ENCODE data around the gene GADL1. TPM values are rescaled to one million over a fixed set of nuclear protein-coding genes. Genes with fewer than 3 reads are reported as not detected.

Gene GADL1
- total RNA-seq, 1 donor from 2014 or later = not detected

DNA sequence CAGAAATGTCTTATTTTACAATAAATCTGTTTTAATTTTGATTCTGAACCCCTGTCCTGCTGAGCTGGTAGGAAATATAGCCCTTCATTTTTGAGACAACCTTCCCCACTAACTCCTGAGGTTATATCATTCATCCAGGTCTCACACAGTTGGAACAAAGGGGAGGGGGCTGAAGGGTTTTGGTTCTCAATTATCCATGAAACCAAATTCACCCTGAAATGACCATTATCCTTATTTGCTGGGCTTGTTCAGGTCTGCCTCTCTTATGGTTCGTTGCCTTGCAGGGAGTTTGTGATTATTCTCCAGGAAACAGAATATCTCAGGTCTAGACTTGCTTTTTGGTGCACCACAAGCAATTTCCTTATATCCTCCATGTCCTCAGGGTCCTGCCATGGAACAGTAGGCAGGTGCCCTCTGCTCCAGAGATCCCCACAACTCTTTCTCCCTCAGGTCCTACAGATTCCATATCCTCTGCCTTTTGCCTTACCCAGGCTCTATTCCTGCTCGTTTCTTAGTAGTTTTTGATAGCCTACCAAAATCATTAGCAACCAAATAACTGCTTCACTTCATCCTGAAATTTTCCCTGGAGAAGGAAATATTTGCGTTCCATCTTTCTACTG, 193.6 kb downstream of the GADL1 start:
- DNase-seq (no peak), ATAC-seq (no peak)
- Histone ChIP-seq H3K27ac (no peak overlapping the region), H3K9me3 (no peaks in the 10 kb centered on the region), H3K36me3 (peaks cover 22% of the 10 kb centered on the region), H3K4me3 (no peak overlapping the region), H3K27me3 (no peaks in the 10 kb centered on the region), H3K4me1 (no peaks in the 10 kb centered on the region)
- intact Hi-C loops (cut with DNase I) = no loop called here
- TF ChIP-seq, protein P1, sequence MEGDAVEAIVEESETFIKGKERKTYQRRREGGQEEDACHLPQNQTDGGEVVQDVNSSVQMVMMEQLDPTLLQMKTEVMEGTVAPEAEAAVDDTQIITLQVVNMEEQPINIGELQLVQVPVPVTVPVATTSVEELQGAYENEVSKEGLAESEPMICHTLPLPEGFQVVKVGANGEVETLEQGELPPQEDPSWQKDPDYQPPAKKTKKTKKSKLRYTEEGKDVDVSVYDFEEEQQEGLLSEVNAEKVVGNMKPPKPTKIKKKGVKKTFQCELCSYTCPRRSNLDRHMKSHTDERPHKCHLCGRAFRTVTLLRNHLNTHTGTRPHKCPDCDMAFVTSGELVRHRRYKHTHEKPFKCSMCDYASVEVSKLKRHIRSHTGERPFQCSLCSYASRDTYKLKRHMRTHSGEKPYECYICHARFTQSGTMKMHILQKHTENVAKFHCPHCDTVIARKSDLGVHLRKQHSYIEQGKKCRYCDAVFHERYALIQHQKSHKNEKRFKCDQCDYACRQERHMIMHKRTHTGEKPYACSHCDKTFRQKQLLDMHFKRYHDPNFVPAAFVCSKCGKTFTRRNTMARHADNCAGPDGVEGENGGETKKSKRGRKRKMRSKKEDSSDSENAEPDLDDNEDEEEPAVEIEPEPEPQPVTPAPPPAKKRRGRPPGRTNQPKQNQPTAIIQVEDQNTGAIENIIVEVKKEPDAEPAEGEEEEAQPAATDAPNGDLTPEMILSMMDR (IDR thresholded peaks at IDR 0.05) = no peak

DNA sequence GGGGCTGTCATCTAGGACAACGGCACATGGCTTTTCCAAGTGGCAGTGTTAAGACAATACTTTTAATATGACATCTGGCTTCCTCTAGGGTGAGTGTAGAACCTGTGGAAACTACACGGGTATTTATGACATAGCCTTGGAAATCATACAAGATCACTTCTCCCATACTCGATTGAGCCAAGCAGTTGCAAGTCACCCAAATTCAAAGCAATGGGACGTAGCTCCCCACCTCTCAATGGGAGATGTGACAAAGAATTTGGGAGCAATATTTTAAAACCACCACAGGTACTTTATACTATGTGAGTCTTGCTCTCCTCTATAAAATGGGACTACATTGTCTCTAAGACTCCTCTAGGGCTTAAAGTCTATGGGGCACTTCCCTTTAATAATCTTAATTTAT, 194.5 kb downstream of the GADL1 start:
- Histone ChIP-seq H3K36me3 (peaks cover 31% of the 10 kb centered on the region), H3K27me3 (no peaks in the 10 kb centered on the region), H3K9me3 (no peaks in the 10 kb centered on the region), H3K4me3 (no peak overlapping the region), H3K4me1 (no peaks in the 10 kb centered on the region), H3K27ac (no peak overlapping the region)
- intact Hi-C loops (cut with DNase I) = loop anchor here (10.0 kb wide), 1 partner anchor 585 kb away; no protein-coding TSS in a partner anchor
- ATAC-seq = no peak
- DNase-seq = no peak
- TF ChIP-seq, protein P1 (IDR thresholded peaks at IDR 0.05) = no peak

DNA sequence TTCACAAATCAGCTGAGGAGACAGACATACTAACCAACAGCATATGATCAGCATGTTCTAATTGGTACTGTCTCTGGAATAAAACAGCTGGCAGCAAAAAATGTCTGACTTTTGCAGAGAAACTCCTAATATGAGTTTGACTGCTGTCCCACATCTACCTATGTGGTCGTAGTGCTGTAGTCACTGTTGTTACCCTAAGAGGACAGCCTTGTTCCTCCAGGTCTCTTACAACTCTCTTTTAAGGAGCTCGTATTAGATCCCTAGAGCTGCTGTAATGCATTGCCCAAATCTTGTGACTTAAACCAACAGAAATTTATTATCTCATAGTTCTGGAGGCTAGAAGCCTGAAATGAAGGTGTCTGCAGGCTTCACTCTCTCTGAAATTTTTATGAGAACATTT, 195.9 kb downstream of the GADL1 start:
- no peak for ATAC-seq
- H3K9me3 ChIP-seq = no peaks in the 10 kb centered on the region
- no peak for DNase-seq
- no peak overlapping the region for H3K4me3 ChIP-seq
- H3K27ac ChIP-seq = no peak overlapping the region
- H3K4me1 ChIP-seq = no peaks in the 10 kb centered on the region
- intact Hi-C loops (cut with DNase I) = loop anchor here (10.0 kb wide), 1 partner anchor 584 kb away; no protein-coding TSS in a partner anchor
- peaks cover 44% of the 10 kb centered on the region for H3K36me3 ChIP-seq
- no peaks in the 10 kb centered on the region for H3K27me3 ChIP-seq
- TF ChIP-seq, protein P1 (IDR thresholded peaks at IDR 0.05) = no peak

DNA sequence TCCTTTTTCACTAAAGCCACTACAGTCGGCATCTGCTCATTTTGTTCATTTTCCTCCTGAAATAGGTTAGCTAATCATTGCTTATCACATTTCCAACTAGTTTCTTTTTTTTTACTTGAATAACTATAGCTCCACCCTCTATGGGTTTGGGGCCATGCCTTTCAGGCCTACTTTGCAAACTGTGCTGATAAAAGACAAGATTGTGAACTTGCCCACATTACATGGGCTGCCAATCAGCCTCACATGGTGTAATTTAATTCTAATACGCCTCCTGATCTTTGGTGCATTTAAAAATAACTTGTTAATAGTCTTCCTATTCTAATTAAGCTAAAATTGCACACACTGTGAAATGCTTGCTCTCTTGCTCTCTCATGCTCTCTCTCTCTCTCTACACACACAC, 197.6 kb downstream of the GADL1 start:
- Histone ChIP-seq H3K4me3 (no peak overlapping the region), H3K4me1 (peaks cover 13% of the 10 kb centered on the region), H3K36me3 (peaks cover 61% of the 10 kb centered on the region), H3K9me3 (no peaks in the 10 kb centered on the region), H3K27ac (no peak overlapping the region), H3K27me3 (no peaks in the 10 kb centered on the region)
- no peak for ATAC-seq
- DNase-seq = no peak
- intact Hi-C loops (cut with DNase I) = loop anchor here (10.0 kb wide), 1 partner anchor 582 kb away; no protein-coding TSS in a partner anchor
- TF ChIP-seq, protein P1 (IDR thresholded peaks at IDR 0.05) = no peak

DNA sequence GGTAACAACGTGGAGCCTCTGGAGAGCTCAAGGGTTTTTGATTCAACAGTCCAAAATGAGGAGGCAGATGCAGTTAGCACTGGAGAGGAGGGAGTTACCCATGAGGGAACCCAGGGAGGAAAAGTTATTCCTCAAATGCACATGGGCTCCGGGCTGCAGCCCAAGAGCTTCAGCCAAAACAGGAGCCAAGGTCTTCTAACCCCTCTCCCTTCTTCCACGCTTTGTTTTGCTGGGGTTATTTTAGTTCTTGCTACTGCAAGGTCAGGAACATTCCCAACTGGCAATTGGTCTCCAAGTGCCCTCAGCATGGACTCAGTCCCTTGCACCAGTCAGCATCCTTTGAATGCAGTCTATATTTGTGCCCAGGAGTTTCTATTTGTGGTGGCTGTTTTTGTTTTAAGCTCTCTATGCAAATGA, 198.1 kb downstream of the GADL1 start:
- Histone ChIP-seq H3K9me3 (no peaks in the 10 kb centered on the region), H3K36me3 (peaks cover 66% of the 10 kb centered on the region), H3K4me1 (peaks cover 18% of the 10 kb centered on the region), H3K4me3 (no peak overlapping the region), H3K27me3 (no peaks in the 10 kb centered on the region), H3K27ac (no peak overlapping the region)
- DNase-seq = no peak
- TF ChIP-seq, protein P1 (IDR thresholded peaks at IDR 0.05) = no peak
- ATAC-seq = no peak
- intact Hi-C loops (cut with DNase I) = loop anchor here (10.0 kb wide), 1 partner anchor 582 kb away; no protein-coding TSS in a partner anchor
